Panc1 (cell line): ENCODE measurements around the gene TESK1. TPM values are rescaled to one million over a fixed set of nuclear protein-coding genes. Genes with fewer than 3 reads are reported as not detected.

Experiments used
- ATAC-seq: fragments of 200-7000 bp; cut with Tn5 transposase; 2 replicates; pipeline ENCODE4 v1.9.1; 2020; ENCODE audit warnings: mild to moderate bottlenecking, moderate library complexity
- BruUV-seq: library from RNA; stranded (reverse); fragments of 400-500 nt; replicated peaks from 2 replicates; lab custom pipeline; 2021; lab: Mats Ljungman, UMichigan
- CTCF ChIA-PET: fragments of 300-600 bp; sonication (Branson Sonifier 250); formaldehyde crosslinking; loops from one replicate; lab custom pipeline; 2022; ENCODE audit warnings: antibody characterized with exemption; lab: Charles Lee
- POLR2A ChIA-PET: fragments of 300-600 bp; sonication (Branson Sonifier 250); formaldehyde crosslinking; loops from one replicate; lab custom pipeline; 2022; ENCODE audit warnings: antibody characterized with exemption; lab: Charles Lee
- DNase-seq: peaks from one replicate; pipeline ENCODE4 v3.0.0-alpha.2; 2010; ENCODE audit warnings: low read depth, low spot score
- H3K27ac ChIP-seq: 2 replicates; pipeline ENCODE4 v1.5.1; 2011; ENCODE audit warnings: mild to moderate bottlenecking, low read length, inconsistent platforms
- H3K27me3 ChIP-seq: fragments of 200-500 bp; sonication (Bioruptor generic); 2 replicates; pipeline ENCODE4 v1.6.0; 2014; ENCODE audit warnings: low read length, inconsistent platforms; ENCODE audit not compliant: control insufficient read depth, insufficient read depth
- H3K36me3 ChIP-seq: fragments of 200-500 bp; sonication (Bioruptor generic); 2 replicates; pipeline ENCODE4 v1.5.1; 2014; ENCODE audit warnings: inconsistent platforms, mild to moderate bottlenecking, low read length, moderate library complexity; ENCODE audit not compliant: control insufficient read depth, insufficient read depth
- H3K4me1 ChIP-seq: 2 replicates; pipeline ENCODE4 v1.5.1; 2011; ENCODE audit warnings: inconsistent platforms, mild to moderate bottlenecking, low read length, moderate library complexity; ENCODE audit not compliant: control insufficient read depth, insufficient read depth
- H3K4me3 ChIP-seq, 2 experiments: 2 replicates each; pipeline ENCODE4 v1.5.1; 2011 to 2012; ENCODE audit warnings: low read depth in 2 of 2, low read length in 2 of 2, mild to moderate bottlenecking in 2 of 2, inconsistent platforms in 1 of 2, moderate library complexity in 1 of 2
- H3K9me3 ChIP-seq: fragments of 200-500 bp; sonication (Bioruptor generic); 2 replicates; pipeline ENCODE4 v1.5.1; 2014; ENCODE audit warnings: low read depth, mild to moderate bottlenecking, inconsistent platforms, low read length, moderate library complexity; ENCODE audit not compliant: control insufficient read depth, insufficient read depth
- CTCF ChIP-seq: fragments of 450-650 bp; IDR thresholded peaks from 2 replicates; pipeline ENCODE4 v1.5.1; 2017; ENCODE audit warnings: mild to moderate bottlenecking
- POLR2AphosphoS5 ChIP-seq: IDR thresholded peaks from 2 replicates; pipeline ENCODE4 v1.6.1; 2012; ENCODE audit warnings: mild to moderate bottlenecking, low read depth, low read length, moderate library complexity
- REST ChIP-seq, 2 experiments: IDR thresholded peaks; 2 replicates each; pipeline ENCODE4 v1.6.1; 2011 to 2012; ENCODE audit warnings: low read depth in 2 of 2, control low read depth in 1 of 2, low read length in 1 of 2, mild to moderate bottlenecking in 1 of 2, moderate library complexity in 1 of 2; ENCODE audit not compliant: insufficient read depth in 1 of 2
- SIN3A ChIP-seq: IDR thresholded peaks from 2 replicates; pipeline ENCODE4 v1.6.1; 2012; ENCODE audit warnings: low read depth, mild to moderate bottlenecking, low read length, moderate library complexity, borderline replicate concordance; ENCODE audit not compliant: insufficient read depth
- TCF7L2 ChIP-seq: IDR thresholded peaks from 2 replicates; pipeline ENCODE4 v1.6.1; 2011; ENCODE audit warnings: mild to moderate bottlenecking, low read depth, low read length, inconsistent platforms
- in situ Hi-C: cut with HindIII; loops from 2 replicates; pipeline ENCODE4 v1.10.0; 2016; ENCODE audit warnings: low sequenced_read_pairs, low pct_unique_long_range_greater_than_20kb
- intact Hi-C: fragments of 100-400 bp; cut with micrococcal nuclease; formaldehyde crosslinking; loops from one replicate; pipeline ENCODE4 v1.10.0; 2022; ENCODE audit not compliant: unreplicated experiment
- total RNA-seq: library from RNA; stranded (reverse); gene quantifications from one replicate; pipeline ENCODE4 v1.2.1, GENCODE V29; 2021; ENCODE audit not compliant: unreplicated experiment

TESK1 gene
- total RNA-seq, 1 experiment from 2014 or later, result 55.0 TPM

- Histone ChIP-seq H3K4me1 (peaks cover 27% of the 10 kb centered on the region), H3K4me3 (peak overlapping the region in 1 of 2 experiments; percentile 70; a peak in 1 of 4 replicates), H3K27me3 (no peaks in the 10 kb centered on the region), H3K27ac (no peak overlapping the region), H3K36me3 (peaks cover 2% of the 10 kb centered on the region), H3K9me3 (no peaks in the 10 kb centered on the region)
- BruUV-seq, result no TSS peak
- ChIA-PET CTCF (no interaction called here), POLR2A (interaction anchor here (0.6 kb wide), 1 partner anchor 30 kb away, joined by 14 read pairs; no protein-coding TSS in a partner anchor)
- intact Hi-C loops, result loop anchor here (5.0 to 10.0 kb wide), 3 partner anchors 36 to 158 kb away; partner anchors contain the start of genes HINT2 and SPAG8
- in situ Hi-C loops, result no loop called here
- TF ChIP-seq SIN3A, result no peak
- TF ChIP-seq TCF7L2, result no peak
- TF ChIP-seq REST (IDR thresholded peaks at IDR 0.05; ENCODE audit: insufficient read depth in 1 of 2, low read depth in 2 of 2, low read length in 1 of 2), result no peak
- no peak for TF ChIP-seq POLR2AphosphoS5
- TF ChIP-seq CTCF, result no peak
- DNase-seq, result no peak
- no peak for ATAC-seq
Measured at GRCh38 chr9:35656348-35656747, 51.3 kb downstream of the TESK1 start.

- ATAC-seq (peak; percentile 23), DNase-seq (no peak)
- Histone ChIP-seq H3K4me3 (peak overlapping the region; percentile 43 to 70), H3K27me3 (no peaks in the 10 kb centered on the region), H3K36me3 (peaks cover 3% of the 10 kb centered on the region), H3K27ac (peak overlapping the region; percentile 36), H3K4me1 (peaks cover 33% of the 10 kb centered on the region), H3K9me3 (no peaks in the 10 kb centered on the region)
- ChIA-PET CTCF (interaction anchor here (1.1 to 1.6 kb wide), 2 partner anchors 33 to 53 kb away, joined by 4 read pairs; partner anchors contain the start of gene TPM2), POLR2A (no interaction called here)
- in situ Hi-C loops, result no loop called here
- intact Hi-C loops, result loop anchor here (5.0 to 10.0 kb wide), 3 partner anchors 35 to 158 kb away; partner anchors contain the start of genes HINT2 and SPAG8
- BruUV-seq, result no TSS peak
- TF ChIP-seq POLR2AphosphoS5, result no peak
- no peak for TF ChIP-seq TCF7L2
Measured at GRCh38 chr9:35656831-35657545, 51.9 kb downstream of the TESK1 start.
